Measurements from ENCODE around the gene PDE11A. TPM values are rescaled to one million over a fixed set of nuclear protein-coding genes. Genes with fewer than 3 reads are reported as not detected.

PDE11A gene
- total RNA-seq, 1 donor from 2014 or later: 25.6 TPM

DNA sequence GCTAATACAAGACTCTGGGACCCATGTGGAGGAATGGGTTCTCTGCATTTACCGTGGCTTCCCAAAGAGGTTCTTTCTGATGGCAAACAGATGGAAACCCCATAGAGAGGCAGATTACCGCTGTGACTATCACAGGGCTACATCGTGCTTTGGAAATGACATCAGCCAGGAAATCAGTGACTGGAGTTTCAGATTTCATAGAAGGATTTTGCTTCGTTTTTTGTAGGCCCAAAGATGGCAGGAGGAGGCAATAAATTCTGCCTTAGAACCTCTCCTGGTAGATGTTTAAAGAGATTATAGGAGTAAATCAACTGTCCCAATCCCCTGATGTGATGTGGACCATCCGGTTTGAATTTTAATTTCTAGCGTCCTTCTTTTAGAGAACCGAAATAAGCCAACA, 465.9 kb downstream of the PDE11A start:
- TF ChIP-seq, protein P1, sequence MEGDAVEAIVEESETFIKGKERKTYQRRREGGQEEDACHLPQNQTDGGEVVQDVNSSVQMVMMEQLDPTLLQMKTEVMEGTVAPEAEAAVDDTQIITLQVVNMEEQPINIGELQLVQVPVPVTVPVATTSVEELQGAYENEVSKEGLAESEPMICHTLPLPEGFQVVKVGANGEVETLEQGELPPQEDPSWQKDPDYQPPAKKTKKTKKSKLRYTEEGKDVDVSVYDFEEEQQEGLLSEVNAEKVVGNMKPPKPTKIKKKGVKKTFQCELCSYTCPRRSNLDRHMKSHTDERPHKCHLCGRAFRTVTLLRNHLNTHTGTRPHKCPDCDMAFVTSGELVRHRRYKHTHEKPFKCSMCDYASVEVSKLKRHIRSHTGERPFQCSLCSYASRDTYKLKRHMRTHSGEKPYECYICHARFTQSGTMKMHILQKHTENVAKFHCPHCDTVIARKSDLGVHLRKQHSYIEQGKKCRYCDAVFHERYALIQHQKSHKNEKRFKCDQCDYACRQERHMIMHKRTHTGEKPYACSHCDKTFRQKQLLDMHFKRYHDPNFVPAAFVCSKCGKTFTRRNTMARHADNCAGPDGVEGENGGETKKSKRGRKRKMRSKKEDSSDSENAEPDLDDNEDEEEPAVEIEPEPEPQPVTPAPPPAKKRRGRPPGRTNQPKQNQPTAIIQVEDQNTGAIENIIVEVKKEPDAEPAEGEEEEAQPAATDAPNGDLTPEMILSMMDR (IDR thresholded peaks at IDR 0.05; ENCODE audit: unreplicated experiment): no peak
- H3K4me3 Mint-ChIP-seq: no peak overlapping the region
- peaks cover 4% of the 10 kb centered on the region for H3K36me3 Mint-ChIP-seq
- DNase-seq (ENCODE audit: low spot score in 2 of 2, unreplicated experiment in 2 of 2): no peak
- H3K9me3 Mint-ChIP-seq: peaks cover 9% of the 10 kb centered on the region
- H3K27ac Mint-ChIP-seq: peak overlapping the region; percentile 94
- no peaks in the 10 kb centered on the region for H3K27me3 Mint-ChIP-seq (ENCODE audit: low read depth)
- H3K4me1 Mint-ChIP-seq: peaks cover 69% of the 10 kb centered on the region

DNA sequence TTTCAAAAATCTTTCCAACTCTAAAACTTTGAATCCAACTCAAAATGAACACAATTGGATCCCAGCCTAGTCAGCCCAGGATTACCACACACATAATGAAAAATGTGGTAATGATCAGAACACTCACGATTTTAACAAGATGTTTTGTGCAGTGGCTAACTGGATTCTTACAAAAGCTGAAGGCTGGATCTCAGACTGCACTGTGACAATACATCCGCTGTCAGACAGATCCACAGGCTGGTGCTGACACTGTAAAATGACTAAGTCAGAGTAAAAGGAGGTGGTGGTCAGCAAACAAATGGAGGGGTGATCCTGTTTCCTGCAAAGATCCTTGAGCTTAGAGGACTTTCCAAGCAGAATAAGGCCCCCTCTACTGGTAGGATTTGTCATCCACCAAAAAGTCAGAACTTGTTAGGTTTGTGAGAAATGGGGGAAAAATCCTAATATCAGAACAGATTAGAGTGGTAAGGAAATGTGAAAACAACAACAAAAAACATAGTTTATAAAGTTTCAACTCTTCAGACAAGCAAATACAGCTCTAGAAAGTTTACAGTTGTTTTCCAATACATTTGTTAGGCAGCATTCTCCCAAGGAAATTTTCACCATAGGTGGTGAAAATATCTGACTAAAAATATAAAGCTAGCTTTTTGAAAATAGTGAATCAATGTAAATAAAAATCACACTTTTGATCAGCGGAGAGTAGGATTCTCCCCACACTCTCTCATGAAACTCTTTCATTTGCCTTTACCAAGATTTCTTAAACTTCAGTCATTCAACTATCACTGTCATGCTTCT, 468.1 kb downstream of the PDE11A start:
- Mint-ChIP-seq H3K27ac (peak overlapping the region; percentile 90), H3K36me3 (peaks cover 7% of the 10 kb centered on the region), H3K4me1 (peaks cover 56% of the 10 kb centered on the region), H3K4me3 (peak overlapping the region; percentile 47), H3K27me3 (ENCODE audit: low read depth) (no peaks in the 10 kb centered on the region), H3K9me3 (peaks cover 9% of the 10 kb centered on the region)
- TF ChIP-seq, protein P1 (IDR thresholded peaks at IDR 0.05; ENCODE audit: unreplicated experiment): peak; percentile 62
- no peak for DNase-seq (ENCODE audit: low spot score in 2 of 2, unreplicated experiment in 2 of 2)

DNA sequence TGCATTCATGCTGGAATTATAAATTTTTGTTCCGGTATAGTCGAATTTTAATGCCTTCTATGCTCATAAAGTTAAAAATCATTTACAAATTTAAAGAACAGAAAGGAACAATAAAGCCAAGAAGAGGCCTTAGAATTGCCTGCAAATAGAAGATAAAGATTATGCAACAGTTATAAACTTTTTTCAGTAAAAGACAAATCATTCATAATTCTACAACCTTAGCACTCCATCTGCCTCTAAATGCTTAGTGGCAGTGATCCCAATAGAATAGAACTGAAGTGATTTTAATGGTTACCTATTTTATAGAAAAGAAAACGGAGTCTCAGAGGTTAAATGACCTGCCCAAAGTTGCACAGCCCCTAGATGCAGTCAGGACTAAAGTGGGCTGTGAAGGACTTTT, 468.8 kb downstream of the PDE11A start:
- peak overlapping the region; percentile 8 for H3K4me3 Mint-ChIP-seq
- peaks cover 7% of the 10 kb centered on the region for H3K36me3 Mint-ChIP-seq
- TF ChIP-seq, protein P1 (IDR thresholded peaks at IDR 0.05; ENCODE audit: unreplicated experiment): no peak
- no peak for DNase-seq (ENCODE audit: low spot score in 2 of 2, unreplicated experiment in 2 of 2)
- no peaks in the 10 kb centered on the region for H3K27me3 Mint-ChIP-seq (ENCODE audit: low read depth)
- peak overlapping the region; percentile 33 for H3K27ac Mint-ChIP-seq
- peaks cover 61% of the 10 kb centered on the region for H3K4me1 Mint-ChIP-seq
- H3K9me3 Mint-ChIP-seq: peaks cover 5% of the 10 kb centered on the region

DNA sequence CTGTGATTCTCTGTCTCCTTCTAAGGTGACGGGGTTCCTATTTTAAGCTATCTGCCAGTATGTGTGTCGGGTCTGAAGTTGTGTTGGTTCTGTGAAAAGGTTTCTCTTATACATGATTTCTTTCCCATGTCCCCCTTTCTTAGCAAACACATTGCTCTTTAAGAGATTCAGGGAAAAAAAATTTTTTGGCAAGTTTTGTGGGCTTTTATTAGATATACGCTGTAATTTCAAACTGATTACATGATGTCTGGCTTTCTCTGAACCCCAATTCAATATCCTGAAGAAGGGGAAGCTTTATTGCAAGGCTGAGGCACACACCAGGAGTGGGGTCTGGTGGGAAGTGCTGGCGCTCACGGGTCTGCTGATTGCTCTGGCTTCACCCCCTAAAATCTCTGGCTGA, 469.4 kb downstream of the PDE11A start:
- Mint-ChIP-seq H3K9me3 (peaks cover 5% of the 10 kb centered on the region), H3K4me3 (no peak overlapping the region), H3K4me1 (peaks cover 67% of the 10 kb centered on the region), H3K36me3 (peaks cover 7% of the 10 kb centered on the region), H3K27me3 (ENCODE audit: low read depth) (no peaks in the 10 kb centered on the region), H3K27ac (peak overlapping the region; percentile 61)
- TF ChIP-seq, protein P1 (IDR thresholded peaks at IDR 0.05; ENCODE audit: unreplicated experiment): no peak
- DNase-seq (ENCODE audit: low spot score in 2 of 2, unreplicated experiment in 2 of 2): no peak

DNA sequence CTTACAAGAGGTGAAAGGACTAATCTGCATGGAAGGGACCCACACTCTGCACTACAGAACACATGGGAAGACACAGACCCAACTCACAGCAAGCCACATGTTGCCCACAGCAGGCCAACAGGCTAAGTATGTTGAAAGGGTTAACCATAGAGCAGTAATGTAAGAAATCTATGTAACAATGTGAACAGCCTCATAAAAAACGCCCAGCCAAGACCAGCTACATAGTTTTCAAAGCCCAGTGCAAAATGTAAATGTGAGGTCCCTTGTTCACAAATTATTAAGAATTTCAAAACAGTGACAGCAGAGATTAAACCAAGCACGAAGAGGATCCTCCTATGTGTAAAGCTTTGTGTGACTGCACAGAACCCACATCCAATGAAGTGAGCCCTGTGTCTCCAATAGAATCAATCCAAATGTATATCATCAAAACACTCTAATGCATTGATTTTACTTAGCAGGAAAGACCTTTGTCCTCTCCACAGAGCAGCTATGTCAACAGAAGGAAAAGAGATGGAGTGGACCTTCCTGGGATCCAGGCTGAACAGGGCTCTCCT, 469.9 kb downstream of the PDE11A start:
- H3K4me3 Mint-ChIP-seq: no peak overlapping the region
- TF ChIP-seq, protein P1 (IDR thresholded peaks at IDR 0.05; ENCODE audit: unreplicated experiment): no peak
- no peaks in the 10 kb centered on the region for H3K27me3 Mint-ChIP-seq (ENCODE audit: low read depth)
- DNase-seq (ENCODE audit: low spot score in 2 of 2, unreplicated experiment in 2 of 2): no peak
- H3K36me3 Mint-ChIP-seq: peaks cover 4% of the 10 kb centered on the region
- H3K4me1 Mint-ChIP-seq: peaks cover 70% of the 10 kb centered on the region
- peak overlapping the region; percentile 61 for H3K27ac Mint-ChIP-seq
- peaks cover 3% of the 10 kb centered on the region for H3K9me3 Mint-ChIP-seq
